GM21723 (cell line): Measurements from ENCODE around the gene UTY.

Experiments
- ATAC-seq: cut with Tn5 transposase; IDR thresholded peaks from one replicate; pipeline ENCODE4 v1.9.1; 2021; ENCODE audit warnings: mild to moderate bottlenecking, moderate library complexity; ENCODE audit not compliant: unreplicated experiment

The UTY gene

GRCh38 chrY:13416869-13417661 lies 62.8 kb downstream of the UTY start:
- no peak for ATAC-seq

GRCh38 chrY:13415556-13415955 lies 64.3 kb downstream of the UTY start:
- no peak for ATAC-seq

DNA sequence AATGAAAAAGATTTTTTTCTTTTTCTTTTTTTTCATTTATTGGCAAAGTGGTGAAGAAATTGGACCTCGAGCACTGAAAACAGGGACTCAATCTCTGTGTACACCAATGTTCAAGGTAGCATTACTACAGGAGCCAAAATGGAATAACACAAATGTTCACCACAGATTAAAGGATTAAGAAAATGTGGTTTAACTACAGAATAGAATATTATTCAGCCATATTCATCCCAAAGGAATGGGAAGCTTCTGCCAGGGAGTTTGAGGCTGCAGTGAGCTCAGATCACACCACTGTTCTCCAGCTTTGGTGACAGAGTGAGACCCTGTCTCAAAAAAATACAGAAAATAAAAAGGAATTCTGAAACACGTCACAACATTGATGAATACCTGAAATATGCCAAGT lies 81.0 kb downstream of the UTY start:
- ATAC-seq, result no peak

- ATAC-seq, result no peak
These were observed 98.6 kb downstream of the UTY start for GRCh38 chrY:13381110-13381683.

DNA sequence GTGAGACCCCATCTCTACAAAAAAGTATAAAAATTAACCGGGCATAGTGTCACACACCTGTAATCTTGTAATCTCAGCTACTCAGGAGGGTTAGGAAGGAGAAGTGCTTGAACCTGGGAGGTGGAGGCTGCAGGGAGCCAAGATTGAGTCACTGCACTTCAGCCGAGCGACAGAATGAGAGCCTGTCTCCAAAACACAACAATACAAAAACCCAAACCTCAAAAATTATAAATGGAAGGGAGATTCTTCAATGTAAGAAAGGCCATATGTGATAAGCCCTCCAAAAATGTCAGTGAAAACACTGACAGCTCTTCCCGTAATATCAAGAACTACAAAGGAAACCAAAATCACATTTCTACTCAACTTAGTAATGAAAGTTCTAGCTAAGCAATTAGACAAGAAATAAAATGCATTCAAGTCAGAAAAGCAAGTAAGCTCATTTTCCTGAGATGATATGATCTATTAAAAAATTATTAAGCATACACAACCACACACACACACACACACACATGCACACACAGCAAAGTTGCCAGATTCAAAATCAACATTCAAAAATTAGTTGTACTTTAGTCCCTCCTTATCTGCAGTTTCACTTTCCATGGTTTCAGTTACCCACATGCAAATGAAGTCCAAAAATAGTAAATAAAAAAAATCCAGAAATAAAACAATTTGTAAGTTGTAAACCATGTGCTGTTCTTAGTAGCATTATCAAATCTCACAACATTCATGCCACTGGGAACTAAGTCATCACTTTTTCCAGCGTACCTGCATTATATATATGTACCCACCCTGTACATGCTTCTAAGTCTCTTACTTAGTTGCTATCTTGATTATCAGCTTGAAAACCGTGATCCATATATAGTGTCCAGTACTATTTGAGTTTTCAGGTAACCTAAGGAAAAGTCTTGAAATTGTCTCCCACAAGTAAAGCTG lies 108.7 kb downstream of the UTY start:
- ATAC-seq, result no peak

GRCh38 chrY:13370245-13370644 lies 109.6 kb downstream of the UTY start:
- ATAC-seq, result no peak

DNA sequence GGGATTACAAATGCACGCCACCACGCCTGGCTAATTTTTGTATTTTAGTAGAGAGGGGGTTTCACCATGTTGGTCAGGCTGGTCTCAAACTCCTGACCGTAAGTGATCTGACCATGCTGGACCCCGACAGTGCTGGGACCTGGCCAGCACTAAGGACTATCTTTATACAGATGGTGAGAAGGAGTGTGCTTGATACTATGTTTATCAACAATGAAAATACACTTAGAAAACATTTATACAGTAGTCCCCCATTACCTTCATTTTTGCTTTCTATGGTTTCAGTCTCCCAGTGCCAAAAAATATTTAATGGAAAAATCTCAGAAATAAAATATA lies 111.4 kb downstream of the UTY start:
- no peak for ATAC-seq

- no peak for ATAC-seq
These were observed 116.2 kb downstream of the UTY start for GRCh38 chrY:13363641-13364040.

DNA sequence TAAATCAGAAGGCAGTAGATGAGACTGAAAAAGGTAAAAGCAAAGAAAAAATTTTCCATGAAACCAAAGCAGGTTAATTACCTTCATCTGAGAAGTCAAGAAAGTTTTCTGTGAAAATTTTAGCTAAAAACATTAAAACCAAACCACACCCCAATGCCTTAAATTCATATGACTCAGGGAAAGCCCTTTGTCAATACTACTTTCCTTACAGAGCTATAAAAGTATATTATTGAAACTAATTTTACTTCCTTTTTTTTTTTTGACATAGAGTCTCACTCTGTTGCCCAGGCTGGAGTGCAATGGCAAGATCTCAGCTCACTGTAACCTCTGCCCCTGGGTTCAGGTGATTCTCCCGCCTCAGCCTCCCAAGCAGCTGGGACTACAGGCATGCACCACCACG lies 117.2 kb downstream of the UTY start:
- ATAC-seq, result no peak

GRCh38 chrY:13361656-13362636 lies 117.9 kb downstream of the UTY start:
- no peak for ATAC-seq

GRCh38 chrY:13351443-13351842 lies 128.4 kb downstream of the UTY start:
- no peak for ATAC-seq

GRCh38 chrY:13347106-13347505 lies 132.7 kb downstream of the UTY start:
- no peak for ATAC-seq

DNA sequence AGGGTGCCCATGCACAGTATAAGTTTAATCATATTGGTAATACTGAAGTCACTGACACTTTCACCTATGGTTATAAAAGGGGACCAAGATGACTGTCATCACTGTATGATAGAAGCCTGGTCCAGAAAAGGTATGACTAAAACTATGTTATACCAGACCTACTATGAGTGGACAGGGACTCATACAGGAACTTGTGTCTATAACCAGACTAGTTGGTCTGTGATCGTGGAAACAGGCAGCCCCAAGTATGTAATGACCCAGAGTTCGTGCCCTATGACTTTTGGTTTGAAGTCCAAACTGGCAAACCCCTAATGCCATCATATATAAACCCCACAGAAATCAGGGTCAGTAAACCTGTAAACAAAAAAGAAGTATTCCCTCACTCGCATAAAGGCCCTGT lies 134.3 kb downstream of the UTY start:
- ATAC-seq, result no peak

- ATAC-seq, result no peak
These were observed 136.4 kb downstream of the UTY start for GRCh38 chrY:13343307-13343946.

- no peak for ATAC-seq
These were observed 139.9 kb downstream of the UTY start for GRCh38 chrY:13339939-13340338.

- no peak for ATAC-seq
These were observed 140.5 kb downstream of the UTY start for GRCh38 chrY:13339381-13339780.

DNA sequence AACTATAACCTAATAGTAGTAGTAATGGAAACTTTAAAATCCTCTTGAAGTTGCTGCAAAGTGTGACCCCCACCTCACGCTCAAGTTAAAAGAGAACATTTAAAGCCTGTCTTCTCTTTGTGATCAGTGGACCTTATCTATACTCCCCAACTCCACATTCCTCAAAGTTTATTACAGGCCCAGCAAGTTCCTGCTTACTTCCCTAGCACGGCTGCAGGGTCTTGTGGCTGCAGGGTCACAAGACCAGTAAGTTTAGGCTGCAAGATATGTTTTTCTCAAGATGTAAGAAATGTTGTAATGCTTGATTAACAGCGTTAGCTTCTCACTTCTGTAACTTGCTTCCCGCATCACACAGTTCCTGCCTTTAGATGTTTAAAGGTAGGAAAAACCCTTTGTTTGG lies 141.1 kb downstream of the UTY start:
- ATAC-seq, result no peak

DNA sequence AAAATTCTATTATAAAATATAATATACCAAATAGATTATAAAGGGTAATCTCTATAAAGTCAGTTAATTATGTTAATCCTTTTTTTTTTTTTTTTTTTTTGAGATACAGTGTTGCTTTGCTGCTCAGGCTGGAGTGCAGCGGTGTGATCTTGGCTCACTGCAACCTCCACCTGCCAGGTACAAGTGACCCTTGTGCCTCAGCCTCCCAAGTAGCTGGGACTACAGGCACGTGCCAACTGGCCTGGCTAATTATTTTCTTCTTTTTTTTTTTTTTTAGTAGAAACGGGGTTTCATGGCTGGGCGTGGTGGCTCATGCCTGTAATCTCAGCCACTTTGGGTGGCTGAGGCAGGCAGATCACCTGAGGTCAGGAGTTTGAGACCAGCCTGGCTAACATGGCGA lies 141.9 kb downstream of the UTY start:
- no peak for ATAC-seq

- ATAC-seq, result no peak
These were observed 146.0 kb downstream of the UTY start for GRCh38 chrY:13333791-13334190.

DNA sequence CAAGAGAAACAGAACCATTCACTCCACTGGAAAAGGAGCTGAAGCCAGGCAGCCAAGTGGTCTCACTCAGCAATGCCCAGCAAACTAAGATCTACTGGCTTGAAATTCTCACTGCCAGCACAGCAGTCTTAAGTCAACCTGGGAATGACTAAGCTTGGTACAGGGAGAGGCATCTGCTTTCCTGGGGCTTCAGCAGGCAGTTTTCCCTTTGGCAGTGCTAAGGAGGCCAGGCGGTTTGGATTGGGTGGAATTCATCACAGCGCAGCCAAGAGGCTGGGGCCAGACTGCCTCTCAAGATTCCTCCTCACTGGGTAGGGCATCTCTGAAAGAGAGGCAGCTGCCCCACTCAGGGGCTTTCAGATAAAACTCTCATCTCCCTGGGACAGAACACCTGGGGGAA lies 149.2 kb downstream of the UTY start:
- no peak for ATAC-seq
